Endothelial cell (in vitro differentiated cells): ENCODE data around the gene MAP2K5. TPM values are rescaled to one million over a fixed set of nuclear protein-coding genes. Genes with fewer than 3 reads are reported as not detected.

ENCODE experiments used
- DNase-seq: peaks from one replicate; pipeline ENCODE4 v3.0.0; 2021; ENCODE audit warnings: low spot score
- H3K27ac Mint-ChIP-seq: one replicate; pipeline ENCODE4 v1.8.0; 2021; ENCODE audit warnings: mixed read lengths, inconsistent platforms; ENCODE audit not compliant: unreplicated experiment
- H3K27me3 Mint-ChIP-seq: one replicate; pipeline ENCODE4 v1.8.0; 2021; ENCODE audit warnings: mild to moderate bottlenecking, moderate library complexity, mixed read lengths, inconsistent platforms; ENCODE audit not compliant: unreplicated experiment
- H3K36me3 Mint-ChIP-seq: one replicate; pipeline ENCODE4 v1.8.0; 2021; ENCODE audit warnings: mild to moderate bottlenecking, low read depth, mixed read lengths, inconsistent platforms; ENCODE audit not compliant: unreplicated experiment
- H3K4me1 Mint-ChIP-seq: one replicate; pipeline ENCODE4 v1.8.0; 2021; ENCODE audit warnings: mild to moderate bottlenecking, mixed read lengths, inconsistent platforms; ENCODE audit not compliant: unreplicated experiment
- H3K4me3 Mint-ChIP-seq: one replicate; pipeline ENCODE4 v1.8.0; 2021; ENCODE audit warnings: mild to moderate bottlenecking, mixed read lengths, inconsistent platforms; ENCODE audit not compliant: unreplicated experiment
- H3K9me3 Mint-ChIP-seq: one replicate; pipeline ENCODE4 v1.8.0; 2021; ENCODE audit warnings: mixed read lengths, inconsistent platforms; ENCODE audit not compliant: unreplicated experiment
- total RNA-seq: library from RNA; stranded (reverse); fragmentation: NEBNext Ultra II Directional; extraction: Animal tissue kit (Norgen Biotek cat#: 25700); gene quantifications from one replicate; pipeline ENCODE4 v1.2.1, GENCODE V29; 2021; ENCODE audit not compliant: unreplicated experiment
- TF ChIP-seq, protein P1 (sequence below): fragments of 200-600 bp; sonication (generic); IDR thresholded peaks from one replicate; pipeline ENCODE4 v1.5.0; 2021; ENCODE audit warnings: antibody characterized with exemption; ENCODE audit not compliant: unreplicated experiment

The MAP2K5 gene
- total RNA-seq, 1 donor from 2014 or later, result 22.2 TPM

DNA sequence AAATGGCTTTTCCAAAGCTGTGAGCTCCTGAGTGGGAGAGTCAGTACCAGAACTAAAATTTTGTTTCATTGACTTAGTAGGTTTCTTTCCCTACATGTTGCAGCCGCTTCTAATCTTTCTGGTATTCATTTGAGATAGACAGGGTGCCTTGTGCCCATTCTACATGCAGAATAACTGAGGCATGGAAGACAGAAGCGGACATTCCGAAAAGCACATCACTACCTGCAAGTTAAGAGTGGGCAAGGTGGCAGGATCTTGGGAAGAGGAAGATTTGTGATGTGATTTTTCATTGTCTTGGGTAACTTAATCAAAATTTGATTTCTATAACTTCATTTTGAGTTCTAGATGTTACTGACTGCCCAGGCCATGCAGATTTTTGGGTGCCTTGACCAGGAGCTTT lies 2.0 kb downstream of the MAP2K5 start:
- Mint-ChIP-seq H3K27ac (no peak overlapping the region), H3K27me3 (peaks cover 2% of the 10 kb centered on the region), H3K36me3 (peaks cover 8% of the 10 kb centered on the region), H3K4me3 (peak overlapping the region; percentile 56), H3K4me1 (peaks cover 10% of the 10 kb centered on the region), H3K9me3 (no peaks in the 10 kb centered on the region)
- TF ChIP-seq, protein P1, sequence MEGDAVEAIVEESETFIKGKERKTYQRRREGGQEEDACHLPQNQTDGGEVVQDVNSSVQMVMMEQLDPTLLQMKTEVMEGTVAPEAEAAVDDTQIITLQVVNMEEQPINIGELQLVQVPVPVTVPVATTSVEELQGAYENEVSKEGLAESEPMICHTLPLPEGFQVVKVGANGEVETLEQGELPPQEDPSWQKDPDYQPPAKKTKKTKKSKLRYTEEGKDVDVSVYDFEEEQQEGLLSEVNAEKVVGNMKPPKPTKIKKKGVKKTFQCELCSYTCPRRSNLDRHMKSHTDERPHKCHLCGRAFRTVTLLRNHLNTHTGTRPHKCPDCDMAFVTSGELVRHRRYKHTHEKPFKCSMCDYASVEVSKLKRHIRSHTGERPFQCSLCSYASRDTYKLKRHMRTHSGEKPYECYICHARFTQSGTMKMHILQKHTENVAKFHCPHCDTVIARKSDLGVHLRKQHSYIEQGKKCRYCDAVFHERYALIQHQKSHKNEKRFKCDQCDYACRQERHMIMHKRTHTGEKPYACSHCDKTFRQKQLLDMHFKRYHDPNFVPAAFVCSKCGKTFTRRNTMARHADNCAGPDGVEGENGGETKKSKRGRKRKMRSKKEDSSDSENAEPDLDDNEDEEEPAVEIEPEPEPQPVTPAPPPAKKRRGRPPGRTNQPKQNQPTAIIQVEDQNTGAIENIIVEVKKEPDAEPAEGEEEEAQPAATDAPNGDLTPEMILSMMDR, result no peak
- DNase-seq, result no peak

DNA sequence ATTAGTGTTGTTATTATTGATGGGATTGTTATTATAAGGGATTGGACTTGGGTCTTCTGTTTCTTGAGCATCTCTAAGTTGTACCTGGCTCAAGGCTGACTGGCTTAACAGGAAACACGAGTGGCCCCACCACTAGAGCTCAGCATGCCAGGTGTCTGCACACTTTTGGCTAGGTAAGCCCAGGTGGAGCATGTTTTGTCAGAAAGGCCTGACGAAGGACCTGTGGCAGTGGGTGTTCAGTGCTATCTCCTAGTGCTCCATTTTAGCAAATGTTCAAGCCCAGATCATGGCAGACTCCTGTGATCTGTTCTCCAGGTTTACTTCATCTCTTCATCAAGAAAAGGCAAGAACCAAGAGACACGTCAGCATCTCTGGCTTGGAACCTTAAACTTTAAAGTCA lies 3.4 kb downstream of the MAP2K5 start:
- Mint-ChIP-seq H3K4me3 (no peak overlapping the region), H3K27ac (no peak overlapping the region), H3K27me3 (peaks cover 2% of the 10 kb centered on the region), H3K36me3 (peaks cover 8% of the 10 kb centered on the region), H3K4me1 (peaks cover 10% of the 10 kb centered on the region), H3K9me3 (no peaks in the 10 kb centered on the region)
- TF ChIP-seq, protein P1, result no peak
- DNase-seq, result no peak

DNA sequence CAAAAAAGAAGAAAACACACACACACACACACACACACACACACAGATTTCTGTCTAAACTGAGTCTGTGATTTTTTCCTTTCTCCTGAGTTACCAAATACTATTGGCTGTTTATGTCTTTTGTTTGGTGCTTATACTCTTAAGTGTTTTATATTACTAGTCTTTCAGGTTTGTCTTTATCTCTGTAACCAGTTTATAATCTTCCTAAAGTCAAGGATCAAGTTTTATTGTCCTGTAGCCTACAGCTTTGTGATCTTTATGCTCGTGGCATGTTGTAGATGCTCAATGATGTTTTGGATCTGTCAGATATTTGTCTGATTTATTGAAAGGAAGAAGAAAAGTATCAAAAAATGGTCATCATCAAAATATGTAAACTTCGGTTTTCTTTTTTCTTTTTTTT lies 4.6 kb downstream of the MAP2K5 start:
- no peak for DNase-seq
- Mint-ChIP-seq H3K4me3 (no peak overlapping the region), H3K4me1 (peaks cover 6% of the 10 kb centered on the region), H3K36me3 (peaks cover 8% of the 10 kb centered on the region), H3K9me3 (no peaks in the 10 kb centered on the region), H3K27me3 (no peaks in the 10 kb centered on the region), H3K27ac (no peak overlapping the region)
- TF ChIP-seq, protein P1, result no peak

DNA sequence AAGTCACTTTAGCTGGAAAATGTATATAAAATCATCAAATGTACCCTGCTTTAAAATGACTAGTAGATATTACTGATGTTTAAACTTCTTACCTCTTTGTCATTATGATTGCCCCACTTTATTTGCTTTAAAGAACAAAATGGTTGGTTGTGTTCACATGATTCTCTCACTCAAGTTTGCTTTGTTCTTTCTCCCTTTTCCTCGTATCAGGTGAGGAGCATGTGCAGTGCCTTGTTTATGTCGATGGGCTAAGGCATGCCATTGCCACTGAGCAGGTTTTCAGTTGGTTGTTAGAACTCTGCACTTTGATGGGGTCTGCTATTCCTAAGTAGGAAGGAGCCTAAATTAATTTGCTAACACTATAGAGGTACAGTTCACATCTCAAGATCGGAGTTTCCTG lies 5.3 kb downstream of the MAP2K5 start:
- Mint-ChIP-seq H3K27me3 (no peaks in the 10 kb centered on the region), H3K36me3 (peaks cover 8% of the 10 kb centered on the region), H3K4me1 (peaks cover 4% of the 10 kb centered on the region), H3K4me3 (no peak overlapping the region), H3K27ac (no peak overlapping the region), H3K9me3 (no peaks in the 10 kb centered on the region)
- DNase-seq, result no peak
- TF ChIP-seq, protein P1, result no peak

DNA sequence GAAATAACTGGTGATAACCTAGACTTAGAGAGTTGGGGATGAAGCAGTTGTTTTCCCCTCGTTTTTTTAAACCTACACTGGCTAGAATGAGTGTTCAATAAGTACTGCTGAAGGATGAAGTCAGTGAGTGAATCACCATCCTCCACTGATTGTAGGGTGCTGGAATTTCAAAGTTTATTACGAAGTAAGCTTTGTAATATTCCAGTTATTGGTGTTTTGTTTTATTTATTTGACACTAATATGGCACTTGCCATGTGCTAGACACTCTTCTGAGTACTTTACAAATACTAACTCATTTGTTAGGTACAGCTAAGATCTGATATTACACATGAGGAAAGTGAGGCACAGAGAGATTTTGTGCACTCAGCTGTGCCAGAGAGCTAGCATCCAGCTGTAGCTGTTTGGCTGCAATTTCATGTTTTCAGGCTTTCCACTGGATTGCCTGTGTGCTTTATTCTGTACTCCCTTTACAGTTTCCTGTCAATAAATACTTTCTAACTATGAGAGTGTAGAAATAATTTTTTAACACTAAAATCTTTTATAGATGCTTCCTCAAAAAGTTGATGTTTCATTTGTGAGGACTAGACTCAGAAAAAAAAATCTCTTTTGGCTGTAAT lies 5.8 kb downstream of the MAP2K5 start:
- Mint-ChIP-seq H3K9me3 (no peaks in the 10 kb centered on the region), H3K4me1 (peaks cover 3% of the 10 kb centered on the region), H3K27ac (no peak overlapping the region), H3K27me3 (no peaks in the 10 kb centered on the region), H3K36me3 (peaks cover 8% of the 10 kb centered on the region), H3K4me3 (no peak overlapping the region)
- TF ChIP-seq, protein P1, result no peak
- DNase-seq, result no peak
